NCI-H187 treated with DMSO at 0.1 percent for 48 hours (cell line): Measurements from ENCODE around the gene UBP1.
"Not testable (repeated sequence)": the region's sequence is repeated elsewhere in the genome, so short reads cannot be mapped to it uniquely, and the experiment has no call there.

Source experiments
- DNase-seq: peaks from one replicate; lab custom pipeline; 2025; lab: John Stamatoyannopoulos, UW

UBP1 gene, protein sequence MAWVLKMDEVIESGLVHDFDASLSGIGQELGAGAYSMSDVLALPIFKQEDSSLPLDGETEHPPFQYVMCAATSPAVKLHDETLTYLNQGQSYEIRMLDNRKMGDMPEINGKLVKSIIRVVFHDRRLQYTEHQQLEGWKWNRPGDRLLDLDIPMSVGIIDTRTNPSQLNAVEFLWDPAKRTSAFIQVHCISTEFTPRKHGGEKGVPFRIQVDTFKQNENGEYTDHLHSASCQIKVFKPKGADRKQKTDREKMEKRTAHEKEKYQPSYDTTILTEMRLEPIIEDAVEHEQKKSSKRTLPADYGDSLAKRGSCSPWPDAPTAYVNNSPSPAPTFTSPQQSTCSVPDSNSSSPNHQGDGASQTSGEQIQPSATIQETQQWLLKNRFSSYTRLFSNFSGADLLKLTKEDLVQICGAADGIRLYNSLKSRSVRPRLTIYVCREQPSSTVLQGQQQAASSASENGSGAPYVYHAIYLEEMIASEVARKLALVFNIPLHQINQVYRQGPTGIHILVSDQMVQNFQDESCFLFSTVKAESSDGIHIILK

DNA sequence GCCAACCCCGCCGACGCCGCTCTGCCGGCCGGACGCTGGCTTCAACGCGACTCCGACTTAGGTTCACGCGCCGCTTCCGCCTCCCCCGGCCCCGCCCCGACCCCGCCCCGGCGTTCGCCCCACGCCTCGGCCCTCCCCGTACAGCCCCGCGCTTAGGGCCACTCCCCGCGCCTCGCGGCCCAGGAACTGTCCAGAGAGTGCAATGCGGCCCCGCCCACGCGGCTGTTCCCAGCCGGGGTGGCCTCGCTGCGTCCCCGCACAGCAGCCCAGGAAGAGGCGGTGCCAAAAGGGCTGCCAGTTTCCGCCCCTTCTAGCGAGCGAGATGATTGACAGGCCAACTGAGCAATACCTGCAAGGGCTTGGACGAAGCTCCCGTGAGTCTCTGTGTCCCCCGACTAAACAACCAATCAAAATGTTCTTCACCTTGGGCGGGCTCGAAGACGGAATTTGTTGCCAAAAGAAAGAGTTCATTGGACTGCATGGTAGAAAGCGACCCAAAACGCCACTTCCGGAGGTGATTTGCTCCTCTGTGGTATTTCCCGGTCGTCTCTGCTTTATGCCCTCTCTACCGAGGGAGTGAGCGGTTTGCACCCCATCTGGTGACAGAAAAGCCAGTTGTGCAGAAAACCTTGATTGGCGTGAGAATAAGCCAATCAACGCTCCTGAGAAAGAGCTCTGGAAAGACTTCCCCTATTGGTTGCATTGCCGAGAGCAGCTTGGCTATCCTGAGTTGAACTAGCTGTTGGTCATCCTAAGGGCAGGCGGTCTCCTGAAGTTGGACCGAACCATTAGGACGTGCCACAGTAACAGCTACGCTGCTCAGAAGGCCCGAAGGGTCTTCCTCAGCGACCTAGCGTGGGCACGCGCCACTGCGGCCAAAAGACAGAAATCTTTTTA, at the start of gene UBP1:
Gene UBP1 (minus strand): TSS at position 78 of the 897 bp plus-strand sequence. CDS start 557 bp downstream, outside the sequence.
- peak; percentile 90 for DNase-seq

DNA sequence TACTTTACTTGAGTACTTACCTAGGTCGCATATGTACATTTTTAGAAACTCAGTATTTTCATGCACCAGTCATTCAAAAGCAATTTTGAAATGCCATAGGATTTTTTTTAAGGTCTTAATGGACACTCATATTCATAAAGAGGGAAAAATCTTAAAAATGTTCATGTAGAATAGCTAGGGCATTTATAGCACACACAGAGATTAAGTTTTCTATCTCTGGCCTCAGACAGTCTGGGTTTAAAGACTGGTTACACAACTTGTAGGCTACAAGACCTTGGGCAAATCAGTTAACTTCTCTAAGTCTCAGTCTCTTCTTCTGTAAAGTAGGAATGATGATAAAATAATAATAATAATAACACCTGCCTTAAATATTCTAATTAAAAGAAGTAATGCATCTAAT, 48.5 kb upstream of the UBP1 start:
- DNase-seq, result no peak

DNA sequence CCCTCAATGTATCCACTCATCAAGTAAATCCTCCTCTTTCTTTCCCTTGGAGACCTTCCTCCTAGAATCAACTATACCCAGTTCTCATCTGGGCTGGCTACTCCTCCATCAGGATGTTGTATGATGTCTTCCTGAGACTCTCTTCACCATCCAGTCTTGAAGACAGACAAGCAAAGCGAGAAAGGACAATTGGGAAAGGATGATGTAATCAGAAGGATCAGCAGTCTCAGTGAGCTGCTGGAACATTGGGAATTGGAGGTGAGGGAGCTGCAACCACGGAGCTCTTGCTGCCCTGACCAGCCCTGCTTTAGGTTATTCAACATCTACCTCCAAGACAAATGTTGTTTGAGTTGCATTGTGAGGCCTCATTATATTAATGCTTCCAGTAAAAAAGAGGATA, 48.0 kb upstream of the UBP1 start:
- DNase-seq, result no peak

DNA sequence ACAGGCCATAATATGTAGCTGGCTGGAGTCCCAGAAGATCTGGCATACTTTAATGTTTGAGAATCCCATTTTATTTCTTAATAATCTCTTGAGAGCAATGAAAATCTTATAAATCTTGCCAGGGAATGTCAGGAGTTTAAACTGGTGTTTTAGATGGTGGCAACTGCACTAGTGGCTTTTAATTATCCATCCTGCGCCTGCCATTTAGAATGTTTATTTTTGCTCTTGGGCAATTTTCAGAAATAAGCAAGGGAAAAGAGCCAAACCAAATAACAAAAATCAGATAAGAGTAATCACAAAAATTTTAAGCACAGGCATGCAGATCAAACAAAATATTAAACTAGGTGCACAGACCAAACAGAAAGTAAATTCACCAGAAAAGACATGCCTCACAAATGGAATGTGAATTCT, 41.9 kb upstream of the UBP1 start:
- no peak for DNase-seq

DNA sequence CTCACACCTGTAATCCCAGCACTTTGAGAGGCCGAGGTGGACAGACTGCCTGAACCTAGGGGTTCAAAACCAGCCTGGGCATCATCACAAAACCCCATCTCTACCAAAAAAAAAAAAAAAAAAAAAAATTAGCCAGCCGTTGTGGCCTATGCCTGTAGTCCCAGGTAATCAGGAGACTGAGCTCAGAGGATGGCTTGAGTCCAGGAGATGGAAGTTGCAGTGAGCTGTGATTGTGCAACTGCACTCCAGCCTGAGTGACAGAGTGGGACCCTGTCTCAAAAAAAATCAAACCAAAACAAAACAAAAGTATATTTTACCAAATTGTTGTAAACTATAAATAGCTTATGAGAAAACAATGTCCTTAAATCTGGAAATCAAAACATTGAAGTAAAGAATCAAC, 34.7 kb upstream of the UBP1 start:
- DNase-seq, result no peak

DNA sequence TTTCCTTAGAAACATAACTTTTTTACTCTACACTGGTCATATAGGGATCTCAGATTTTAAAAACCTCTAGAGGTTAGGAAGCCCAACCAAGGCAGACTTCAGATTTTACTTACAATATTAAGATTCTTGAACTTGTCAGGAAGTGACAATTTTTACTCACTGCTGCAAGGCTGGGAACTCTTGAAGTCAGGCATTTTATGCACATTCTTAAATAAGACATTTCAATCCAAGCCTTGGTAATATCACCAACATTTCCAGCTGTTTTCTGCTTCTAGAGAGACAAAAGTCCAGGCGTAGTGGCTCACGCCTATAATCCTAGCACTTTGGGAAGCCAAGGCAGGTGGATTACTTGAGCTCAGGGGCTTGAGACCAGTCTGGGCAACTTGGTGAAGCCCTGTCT, 33.6 kb upstream of the UBP1 start:
- no peak for DNase-seq

DNA sequence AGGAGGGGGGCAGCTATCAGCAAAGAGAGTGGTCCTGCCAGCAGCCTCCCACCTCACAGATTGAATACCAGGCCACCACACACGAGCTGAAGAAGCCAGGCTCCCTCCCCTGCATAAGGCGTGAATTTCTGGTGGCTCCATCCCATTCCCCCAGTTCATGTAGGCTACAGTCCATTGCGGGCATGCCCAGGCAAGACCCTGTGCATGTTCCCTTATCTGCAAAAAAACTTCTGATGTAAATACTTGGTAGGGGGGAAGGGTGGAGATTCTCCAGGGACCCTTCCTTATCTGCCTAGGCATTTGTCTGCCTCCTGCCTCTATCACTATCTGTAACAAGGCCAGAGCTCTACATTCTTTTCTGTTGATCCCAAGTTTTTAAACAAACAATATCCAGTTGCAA, 27.6 kb upstream of the UBP1 start:
- no peak for DNase-seq

DNA sequence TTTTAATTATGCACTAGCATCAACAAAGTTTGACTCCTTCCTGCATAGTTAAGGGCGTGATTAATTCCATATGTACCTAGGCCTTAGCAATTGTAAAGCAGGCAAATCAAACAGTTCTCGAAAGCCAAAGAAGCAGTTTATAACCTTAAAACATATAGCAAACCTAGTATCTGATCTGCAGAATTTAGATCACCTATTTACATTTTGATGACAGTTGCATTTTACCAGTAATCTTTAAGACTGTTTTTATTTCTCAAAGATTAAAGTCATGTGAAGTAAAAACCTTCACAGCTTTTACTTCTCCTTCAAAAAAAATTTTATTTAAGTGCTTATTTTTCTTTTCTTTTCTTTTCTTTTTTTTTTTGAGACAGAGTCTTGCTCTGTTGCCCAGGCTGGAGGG, 20.9 kb upstream of the UBP1 start:
- DNase-seq, result no peak

DNA sequence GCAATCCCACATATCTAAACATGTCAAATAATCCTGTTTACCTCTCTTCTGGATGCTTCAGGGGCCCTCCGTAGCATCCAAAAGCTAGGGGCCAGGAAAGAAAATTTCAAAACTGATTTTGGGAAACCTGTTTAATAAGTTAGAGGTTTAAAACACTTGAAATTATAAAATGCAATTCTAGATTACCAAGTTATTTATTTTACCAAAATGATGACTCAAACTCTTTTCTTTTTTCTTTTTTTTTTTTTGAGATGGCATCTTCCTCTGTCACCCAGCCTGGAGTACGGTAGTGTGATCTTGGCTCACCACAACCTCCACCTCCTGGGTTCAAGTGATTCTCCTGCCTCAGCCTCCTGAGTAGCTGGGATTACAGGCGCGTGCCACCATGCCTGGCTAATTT, 19.4 kb upstream of the UBP1 start:
- DNase-seq, result not testable (repeated sequence)

DNA sequence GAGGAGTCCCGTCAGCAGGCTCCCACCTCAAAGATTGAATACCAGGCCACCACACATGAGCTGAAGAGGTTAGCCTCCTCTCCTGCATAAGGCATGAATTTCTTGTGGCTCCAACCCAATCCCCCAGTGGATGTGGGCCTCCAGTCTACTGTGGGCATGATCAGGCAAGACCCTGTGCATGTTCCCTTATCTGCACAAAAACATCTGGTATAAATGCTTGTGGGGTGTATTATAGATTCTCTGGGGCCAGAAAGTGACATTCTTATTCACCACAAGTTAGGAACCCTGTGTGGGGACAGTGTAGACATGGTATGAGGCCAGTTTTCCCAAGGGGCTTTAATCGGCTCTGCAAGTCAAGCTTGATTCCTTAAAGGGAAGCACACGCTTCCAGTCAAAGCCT, 18.2 kb upstream of the UBP1 start:
- no peak for DNase-seq

DNA sequence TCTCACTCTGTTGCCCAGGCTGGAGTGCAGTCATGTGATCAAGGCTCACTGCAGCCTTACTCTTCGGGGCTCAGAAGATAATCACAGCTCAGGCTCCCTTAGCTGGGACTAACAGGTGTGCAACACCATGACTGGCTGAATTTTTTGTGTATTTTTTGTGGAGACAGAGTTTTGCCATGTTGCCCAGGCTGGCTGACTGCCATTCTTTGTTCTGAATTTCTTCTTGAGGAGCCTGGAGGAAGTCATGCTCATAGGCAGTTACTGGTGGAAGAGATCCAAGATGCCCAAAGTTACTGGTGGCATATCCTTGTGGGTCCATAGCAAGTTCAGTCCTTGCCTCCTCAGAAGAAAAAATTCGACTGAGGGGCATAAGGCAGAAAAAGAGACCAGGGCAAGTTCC, 16.6 kb upstream of the UBP1 start:
- DNase-seq, result no peak

DNA sequence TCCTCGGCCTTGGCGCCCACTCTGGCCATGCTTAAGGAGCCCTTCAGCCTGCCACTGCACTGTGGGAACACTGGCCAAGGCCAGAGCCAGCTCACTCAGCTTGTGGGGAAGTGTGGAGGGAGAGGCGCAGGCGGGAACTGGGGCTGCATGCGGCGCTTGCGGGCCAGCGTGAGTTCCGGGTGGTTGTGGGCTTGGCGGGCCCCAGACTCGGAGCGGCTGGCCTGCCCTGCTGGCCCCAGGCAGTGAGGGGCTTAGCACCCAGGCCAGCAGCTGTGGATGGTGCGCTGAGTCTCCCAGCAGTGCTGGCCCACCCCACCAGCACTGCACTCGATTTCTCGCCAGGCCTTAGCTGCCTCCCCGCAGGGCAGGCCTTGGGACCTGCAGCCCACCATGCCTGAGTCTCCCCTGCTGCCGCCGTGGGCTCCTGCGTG, 13.1 kb upstream of the UBP1 start:
- DNase-seq, result no peak

DNA sequence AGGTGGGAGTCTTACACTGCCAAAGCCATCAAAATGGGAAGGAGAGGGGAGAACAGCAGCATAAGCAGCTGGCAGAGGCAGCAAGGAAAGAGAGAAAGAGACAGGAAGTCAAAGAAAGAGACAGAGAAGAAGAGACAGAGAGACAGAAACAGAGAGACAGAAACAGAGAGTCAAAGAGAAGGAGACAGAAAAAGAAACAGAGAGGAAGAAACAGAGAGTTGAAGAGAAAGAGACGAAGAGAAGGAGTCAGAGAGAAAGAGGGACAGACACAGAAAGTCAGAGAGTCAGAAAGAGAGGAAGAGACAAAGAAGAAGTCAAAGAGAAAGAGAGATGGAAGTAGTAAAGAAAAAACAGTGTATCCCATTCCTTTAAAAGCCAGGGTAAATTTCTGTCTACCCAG, 11.8 kb upstream of the UBP1 start:
- DNase-seq, result not testable (repeated sequence)

DNA sequence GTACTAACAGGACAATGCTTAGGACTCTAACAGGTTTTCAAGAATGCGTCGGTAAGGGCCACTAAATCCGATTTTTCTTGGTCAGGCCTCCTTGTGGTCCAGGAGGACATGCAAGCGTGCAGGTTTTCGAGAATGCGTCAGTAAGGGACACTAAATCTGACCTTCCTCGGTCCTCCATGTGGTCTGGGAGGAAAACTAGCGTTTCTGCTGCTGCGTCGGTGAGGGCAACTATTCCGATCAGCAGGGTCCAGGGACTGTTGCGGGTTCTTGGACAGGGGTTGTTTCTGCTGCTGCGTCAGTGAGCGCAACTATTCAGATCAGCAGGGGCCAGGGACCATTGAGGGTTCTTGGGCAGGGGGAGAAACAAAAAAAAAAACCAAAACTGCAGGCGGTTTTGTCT, 7.8 kb upstream of the UBP1 start:
- no peak for DNase-seq

DNA sequence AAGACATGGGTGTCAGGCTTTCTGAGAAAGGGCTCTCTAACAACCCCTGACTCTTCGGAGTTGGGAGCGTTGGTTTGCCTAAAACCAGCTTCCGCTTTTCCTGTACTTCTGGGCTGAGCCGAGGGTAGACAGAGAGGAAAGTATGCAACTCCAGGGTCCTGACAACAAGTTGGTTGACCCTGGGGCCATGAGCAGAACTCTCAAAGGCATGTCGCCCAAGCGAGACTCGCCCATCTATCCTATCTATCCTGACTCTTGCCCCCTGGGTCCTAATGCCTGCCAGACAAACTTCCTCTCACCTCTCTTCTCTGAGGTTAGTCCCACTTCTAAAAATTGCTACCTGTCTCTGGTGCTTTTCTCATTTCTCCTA, 7.0 kb upstream of the UBP1 start:
- not testable (repeated sequence) for DNase-seq

DNA sequence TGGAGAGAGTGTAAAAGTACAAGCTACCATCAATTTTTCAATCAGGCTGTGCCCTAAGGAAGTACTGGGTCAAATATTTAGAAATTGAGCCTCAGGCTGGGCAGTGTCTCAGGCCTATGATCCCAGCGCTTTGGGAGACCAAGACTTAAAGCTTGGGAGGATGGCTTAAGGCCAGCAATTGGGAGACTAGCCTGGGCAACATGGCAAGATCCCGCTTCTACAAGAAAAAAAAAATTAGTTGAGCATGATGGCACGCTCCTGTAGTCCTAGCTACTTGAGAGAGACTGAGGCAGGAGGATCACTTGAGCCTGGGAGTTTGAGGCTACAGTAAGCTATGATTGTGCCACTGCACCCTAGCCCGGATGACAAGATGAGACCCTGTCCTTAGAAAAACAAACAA, 2.0 kb upstream of the UBP1 start:
- DNase-seq, result no peak

DNA sequence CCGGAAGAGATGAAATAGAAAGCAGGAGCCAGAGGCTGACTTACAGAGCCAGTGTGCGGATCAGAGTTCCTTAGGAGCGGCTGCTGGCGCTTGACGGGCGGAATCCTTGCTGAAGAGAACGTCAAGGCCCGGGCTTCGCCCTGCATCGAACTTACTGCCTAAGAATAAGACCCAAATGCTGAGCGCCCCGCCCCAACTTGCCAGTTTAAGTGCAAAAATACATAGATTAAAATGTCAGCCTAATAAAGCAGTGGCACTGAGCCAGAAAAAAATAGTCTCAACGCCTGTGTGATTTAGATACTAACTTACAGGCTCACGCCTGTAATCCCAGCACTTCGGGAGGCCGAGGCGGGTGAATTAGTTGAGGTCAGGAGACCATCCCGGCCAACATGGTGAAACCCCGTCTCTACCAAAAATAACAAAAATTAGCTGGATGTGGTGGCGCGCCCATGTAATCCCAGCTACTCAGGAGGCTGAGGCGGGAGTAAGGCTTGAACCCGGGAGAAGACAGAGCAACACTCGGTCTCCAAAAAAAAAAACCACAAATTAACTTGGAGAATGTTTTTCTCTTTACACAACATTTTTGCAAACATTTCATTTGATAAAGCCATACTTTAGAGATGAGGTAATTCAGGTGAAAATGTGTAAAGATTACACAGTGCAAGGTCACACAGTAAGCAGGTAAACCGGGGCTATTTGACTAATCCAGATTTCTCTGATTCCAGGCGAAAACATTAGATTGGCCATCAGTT, 1.2 kb upstream of the UBP1 start:
- no peak for DNase-seq

DNA sequence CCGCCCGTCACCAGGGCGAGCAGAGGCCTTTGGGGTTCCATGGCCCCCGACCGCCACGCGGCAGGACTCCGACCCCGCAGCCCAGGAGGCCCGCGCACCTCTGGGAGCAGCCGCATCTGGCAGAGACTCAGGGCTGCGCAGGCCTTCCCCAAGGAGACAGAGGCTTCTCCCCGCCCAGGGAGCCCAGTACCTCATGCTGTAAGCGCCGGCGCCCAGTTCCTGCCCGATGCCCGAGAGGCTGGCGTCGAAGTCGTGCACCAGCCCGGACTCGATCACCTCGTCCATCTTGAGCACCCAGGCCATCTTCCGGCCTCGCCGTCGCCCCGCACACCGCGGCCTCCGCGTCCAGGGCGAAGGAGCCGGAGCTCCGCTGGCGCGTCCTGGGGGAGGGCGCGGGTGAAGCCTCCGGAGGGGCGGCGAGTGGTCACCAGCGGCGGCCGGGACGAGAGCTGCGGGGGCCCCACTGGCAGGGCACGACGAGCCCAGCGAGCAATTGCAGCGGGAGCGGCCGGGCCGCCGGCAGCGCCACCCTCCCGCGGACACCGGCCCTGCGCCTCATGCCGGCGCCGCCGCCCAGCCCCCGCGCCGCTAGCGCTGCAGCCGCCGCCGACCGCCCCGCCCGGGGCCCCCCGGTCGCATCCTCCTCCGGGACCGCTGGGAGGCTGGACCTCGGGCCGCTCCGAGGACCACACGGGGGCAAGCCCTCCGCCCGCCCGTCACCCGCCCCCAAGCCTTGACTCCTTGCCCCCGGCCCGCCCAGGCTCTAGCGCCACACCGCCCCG, 468 bp downstream of the UBP1 start:
- DNase-seq, result no peak

DNA sequence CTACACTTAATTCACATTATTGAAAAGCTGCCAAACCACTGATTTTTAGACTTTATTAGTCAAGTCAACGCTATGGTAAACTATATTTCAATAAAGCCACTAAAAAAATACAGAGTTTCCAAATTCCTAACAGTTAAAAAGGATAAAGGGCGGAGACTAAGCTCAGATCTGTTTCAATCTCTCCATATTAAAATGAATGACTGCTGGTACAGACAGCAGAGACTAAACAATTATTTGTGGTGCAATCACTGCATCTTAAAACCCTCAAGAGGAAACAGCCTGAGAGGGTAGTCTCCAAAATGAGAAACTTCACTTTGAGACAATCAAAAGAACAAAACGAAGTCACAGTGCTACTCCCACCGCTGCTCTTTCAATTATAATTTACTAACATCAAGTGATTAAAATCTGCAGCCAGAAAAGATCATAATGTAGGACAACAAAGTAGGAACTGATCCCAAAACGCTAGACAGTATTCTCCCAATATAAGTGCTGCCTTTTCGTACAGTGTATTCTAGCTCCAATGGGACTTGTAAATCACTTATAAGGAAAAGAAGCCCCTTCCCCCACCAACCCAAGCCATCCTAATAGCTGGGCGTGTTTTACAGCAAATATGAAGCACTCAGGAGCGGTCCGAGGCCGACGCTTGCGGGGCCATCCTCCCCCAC, 1.2 kb downstream of the UBP1 start:
- DNase-seq, result no peak

DNA sequence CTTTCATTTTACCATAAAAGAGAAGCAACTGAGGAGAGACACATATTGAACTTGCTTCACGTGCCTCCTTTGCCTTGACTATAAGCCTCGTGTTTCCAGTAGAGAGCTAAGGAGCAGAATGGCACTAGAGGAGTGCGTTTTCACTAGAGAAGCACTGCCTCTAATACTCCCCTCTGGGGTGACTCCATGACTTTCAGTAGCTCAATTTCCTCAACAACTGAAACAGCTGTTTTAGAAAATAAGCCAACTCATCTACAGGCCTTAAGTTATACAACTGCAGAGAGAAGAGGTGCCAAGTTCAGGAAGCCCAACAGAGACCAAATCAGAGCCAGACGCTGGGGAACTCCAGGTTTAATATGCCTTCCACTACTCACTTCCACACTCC, 1.9 kb downstream of the UBP1 start:
- no peak for DNase-seq
